HK-2 (cell line): ENCODE results near the gene LGALS12.

Experiments
- DNase-seq: peaks from one replicate; pipeline ENCODE4 v3.0.0-alpha.2; 2018; ENCODE audit not compliant: unreplicated experiment

LGALS12 gene

DNA sequence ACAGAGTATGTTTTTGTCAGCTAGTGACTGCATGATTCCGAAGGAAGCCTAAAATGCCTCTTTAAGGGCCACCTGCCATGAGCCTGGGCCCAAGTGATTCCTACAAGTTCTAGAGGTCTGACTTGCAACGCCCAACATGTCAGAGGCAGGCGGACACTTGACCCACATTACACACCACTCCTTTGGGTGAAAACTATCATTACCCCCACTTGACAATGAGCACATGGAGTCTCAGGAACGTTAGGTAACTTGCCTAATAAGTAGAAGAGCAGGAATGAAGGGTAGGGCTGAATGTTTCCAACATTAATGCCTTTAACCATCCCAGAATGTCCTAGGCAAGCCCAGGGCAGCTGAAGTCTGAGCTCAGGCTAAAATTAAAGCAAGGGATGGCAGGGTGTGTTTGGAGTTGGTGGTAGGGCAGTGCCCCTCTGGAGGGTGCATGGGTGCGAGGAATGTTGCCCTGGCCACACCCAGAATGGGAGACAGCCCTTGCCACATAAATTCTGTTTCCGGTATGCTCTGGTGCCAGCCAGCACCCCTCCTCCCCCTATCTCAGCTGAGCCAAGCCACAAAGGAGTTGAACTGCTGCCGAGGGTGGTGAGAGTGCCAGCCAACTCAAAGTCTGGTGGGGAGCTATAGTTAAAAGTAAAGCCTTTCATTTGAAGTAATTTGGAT is 54.8 kb downstream of the LGALS12 start:
- DNase-seq, result no peak

DNA sequence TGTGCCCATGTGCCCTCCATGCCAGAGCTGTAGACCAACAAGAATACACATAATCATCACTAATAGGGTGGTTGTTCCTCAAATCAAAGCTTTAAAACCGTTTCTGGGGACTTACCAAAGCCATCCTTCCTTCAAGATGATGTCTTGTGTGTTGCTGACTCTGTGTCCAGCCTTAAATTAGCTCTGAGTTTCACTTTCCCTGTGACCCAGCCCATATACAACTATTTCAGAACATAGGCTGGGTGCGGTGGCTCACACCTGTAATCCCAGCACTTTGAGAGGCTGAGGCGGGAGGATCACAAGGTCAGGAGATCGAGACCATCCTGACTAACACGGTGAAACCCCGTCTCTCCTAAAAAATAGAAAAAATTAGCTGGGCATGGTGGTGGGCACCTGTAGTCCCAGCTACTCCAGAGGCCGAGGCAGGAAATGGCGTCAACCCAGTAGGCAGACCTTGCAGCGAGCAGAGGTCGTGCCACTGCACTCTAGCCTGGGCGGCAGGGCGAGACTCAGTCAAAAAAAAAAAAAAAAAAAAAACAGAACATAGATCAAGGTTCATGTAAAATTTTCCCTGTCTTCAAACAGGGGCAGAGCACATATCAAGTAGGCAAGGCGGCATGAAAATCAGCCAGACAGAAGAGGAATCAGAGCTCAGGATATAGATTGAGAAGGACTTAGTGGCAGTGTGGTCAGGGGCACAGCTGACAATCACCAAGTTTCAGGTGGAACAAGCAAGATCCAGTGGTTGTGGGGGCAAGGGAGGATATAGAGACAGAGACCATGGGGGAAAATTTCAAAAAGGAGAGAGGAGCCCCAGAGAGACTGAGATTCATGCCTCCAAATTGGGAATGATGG is 57.5 kb downstream of the LGALS12 start, which contains the start of gene PLAAT2:
TSS of gene PLAAT2 (minus strand) at position 179 of the 855 bp plus-strand sequence. CDS start at position 124, 55 bp downstream.
- DNase-seq, result no peak

DNA sequence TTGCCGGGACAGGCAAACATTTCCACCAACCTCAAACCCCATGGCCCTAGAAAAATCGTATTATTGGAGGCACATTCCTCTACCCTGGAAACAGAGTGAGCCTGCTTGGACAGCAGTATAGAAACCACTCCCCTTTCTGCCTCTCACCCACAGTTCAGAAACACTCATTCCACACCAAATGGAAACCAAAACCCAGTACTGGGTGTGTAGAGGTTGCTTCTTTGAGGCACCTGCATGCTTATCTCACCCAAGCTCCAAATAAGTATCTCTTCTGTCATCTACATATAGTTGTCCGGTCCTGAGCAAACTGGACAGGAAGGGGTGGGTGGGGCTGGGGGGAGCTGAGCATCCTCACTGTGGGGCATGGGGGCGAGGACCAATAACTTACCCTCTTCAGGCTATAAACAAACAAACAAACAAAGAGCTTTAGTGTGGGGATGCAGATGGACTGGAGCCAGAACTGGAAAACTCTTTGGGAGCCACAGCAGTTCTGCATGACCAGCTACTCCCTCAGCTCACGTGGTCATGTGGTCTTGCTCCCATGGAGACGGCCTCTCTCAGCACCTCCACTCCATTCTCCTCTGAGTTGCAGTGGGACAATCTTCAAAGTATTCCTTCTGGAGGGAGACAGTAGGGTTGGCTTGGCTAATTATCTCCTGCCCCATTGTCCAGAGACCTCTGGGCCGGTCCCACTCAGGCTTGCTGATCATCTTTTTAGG is 58.3 kb downstream of the LGALS12 start:
- DNase-seq, result peak; percentile 18

DNA sequence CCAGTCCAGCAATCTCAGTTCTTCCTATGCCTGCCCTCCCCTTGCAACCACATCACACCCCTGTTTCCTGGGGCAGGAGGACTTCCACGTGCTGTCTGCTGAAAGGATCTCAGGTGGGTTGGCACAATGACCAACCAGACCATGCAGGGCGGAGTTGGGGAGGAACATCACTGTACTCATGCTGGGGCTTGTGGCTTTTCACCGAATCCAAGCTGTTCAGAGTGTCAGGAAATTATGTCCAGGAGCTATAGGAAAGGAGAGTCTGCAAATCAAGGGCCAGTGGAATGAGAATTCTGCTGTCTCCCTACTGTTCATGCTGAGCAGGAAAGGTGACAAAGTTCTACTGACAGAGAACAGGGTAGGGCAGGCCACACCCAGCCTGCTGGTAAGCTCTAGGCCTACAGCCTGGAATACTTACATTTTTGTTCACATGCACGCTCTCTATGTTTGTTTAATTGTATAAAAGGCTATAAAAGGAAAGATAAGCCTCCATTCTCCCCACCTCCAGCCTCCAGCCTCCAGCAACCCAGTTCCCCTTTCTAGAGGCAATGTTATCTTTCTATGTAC is 59.0 kb downstream of the LGALS12 start:
- DNase-seq, result no peak
